HG02885 (cell line): ENCODE data around the gene ASPG.

Source experiments
- ATAC-seq: cut with Tn5 transposase; IDR thresholded peaks from one replicate; pipeline ENCODE4 v1.9.1; 2021; ENCODE audit warnings: mild to moderate bottlenecking; ENCODE audit not compliant: unreplicated experiment, poor library complexity

The ASPG gene

DNA sequence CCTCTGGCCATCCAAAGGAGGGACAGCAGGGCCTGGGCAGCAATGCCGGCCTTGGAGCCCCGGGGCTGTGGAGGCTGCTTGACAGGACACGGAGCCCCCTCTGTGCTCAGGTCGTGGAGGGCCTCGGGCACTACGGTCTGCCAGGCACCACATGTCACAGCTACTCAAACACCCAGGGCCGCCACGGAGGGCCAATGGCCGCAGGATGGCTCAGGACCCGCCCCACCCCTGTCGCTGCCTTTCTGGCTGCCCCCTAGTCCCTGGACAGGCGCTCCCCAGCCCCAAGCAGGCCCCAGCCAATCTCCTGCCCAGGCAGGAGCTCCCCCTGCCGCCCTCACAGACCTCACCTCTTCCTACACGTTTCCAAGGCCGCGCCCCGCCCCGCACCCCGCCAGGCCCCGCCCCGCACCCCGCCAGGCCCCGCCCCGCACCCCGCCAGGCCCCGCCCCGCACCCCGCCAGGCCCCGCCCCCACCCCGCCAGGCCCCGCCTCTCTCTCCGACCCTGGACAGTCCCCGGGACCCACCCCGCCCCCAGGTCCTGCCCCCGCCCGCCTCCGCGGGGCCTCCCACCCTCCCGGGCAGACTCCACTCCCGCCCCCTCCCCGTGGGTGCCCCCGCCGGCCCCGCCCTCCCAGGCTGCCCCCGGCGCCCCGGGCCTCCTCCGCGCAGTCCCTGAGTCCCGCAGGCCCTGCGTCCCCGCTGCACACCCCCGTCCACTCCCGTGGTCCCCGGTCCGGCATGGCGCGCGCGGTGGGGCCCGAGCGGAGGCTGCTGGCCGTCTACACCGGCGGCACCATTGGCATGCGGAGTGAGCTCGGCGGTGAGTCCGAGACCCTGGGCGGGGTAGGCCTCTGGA is at the start of gene ASPG:
Gene ASPG, plus strand, starts transcription at position 669 of the 857 bp plus-strand sequence. Its CDS starts 71 bp downstream, at position 740.
- no peak for ATAC-seq

DNA sequence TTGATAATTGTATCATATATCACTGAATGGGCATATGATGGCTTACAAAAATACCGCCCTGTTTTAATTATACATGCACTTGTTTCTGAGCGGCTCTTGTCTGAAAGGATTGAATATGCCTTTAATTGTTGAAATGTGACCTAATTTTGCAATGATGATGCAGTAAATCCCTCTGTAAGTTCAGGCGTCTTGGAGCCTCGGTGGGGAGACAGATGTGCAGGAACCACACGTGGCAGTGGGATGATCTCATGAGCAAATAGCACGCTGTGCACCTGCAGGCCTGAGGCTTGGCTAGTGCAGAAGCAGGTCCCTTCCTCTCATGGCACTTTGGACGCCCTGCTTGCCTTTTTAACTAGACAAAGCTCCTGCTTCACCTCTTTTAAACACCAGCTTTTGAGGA is 49.3 kb upstream of the ASPG start:
- ATAC-seq: no peak

DNA sequence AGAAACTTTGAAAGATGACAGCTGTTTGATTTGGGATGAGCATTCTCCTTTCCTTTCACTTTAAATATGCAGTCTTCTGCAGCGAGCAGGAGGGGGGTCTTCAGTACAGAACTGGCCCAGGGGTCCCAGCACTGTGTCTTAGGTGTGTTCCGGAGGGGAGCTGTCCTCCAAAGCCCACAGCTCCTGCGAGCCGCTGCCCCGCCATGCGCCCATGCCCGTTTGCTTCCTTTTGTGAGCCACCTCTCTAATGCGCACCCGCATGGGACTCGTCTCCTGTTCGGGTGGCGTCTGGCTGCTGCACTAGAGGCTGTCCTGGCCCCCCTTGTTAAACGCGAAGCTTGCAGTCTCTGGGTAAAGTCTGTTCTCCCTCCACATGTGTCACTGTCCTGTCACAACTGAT is 48.4 kb upstream of the ASPG start:
- no peak for ATAC-seq

DNA sequence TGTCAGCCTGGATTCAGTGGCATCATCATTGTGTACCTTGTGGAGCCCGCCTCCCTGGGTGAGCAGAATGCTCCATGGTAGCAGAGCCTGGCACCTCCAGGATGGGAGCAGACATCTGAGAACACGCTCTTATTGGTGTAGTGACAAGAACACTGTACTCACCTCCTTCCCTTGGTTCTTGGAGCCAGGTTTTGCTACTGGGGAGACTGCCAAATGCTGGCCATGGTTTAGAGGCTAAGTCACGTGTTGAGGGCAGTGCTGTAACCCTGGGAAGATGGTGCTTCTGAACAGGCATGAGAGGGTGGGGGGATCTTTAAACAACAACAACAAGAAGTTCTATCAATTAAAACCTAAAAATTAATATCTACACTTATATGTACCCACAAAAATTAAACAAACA is 47.6 kb upstream of the ASPG start:
- ATAC-seq: no peak

DNA sequence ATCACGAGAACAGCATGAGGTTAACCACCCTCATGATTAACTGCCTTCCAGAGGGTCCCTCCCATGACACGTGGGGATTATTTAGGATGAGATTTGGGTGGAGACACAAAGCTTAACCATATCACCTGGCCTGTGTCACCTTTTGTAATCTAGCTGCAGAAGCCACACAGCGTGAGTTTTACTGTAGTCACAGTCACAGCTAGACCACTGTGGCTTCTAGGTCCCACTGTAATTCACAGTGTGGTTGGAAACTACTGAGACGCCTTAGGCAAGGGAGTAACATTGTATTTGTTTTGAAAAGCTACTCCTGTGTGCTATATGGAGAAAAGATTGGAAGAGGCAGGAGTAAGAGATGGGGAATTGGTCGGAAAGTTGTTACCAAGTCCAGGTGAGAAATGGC is 46.3 kb upstream of the ASPG start:
- ATAC-seq: no peak

DNA sequence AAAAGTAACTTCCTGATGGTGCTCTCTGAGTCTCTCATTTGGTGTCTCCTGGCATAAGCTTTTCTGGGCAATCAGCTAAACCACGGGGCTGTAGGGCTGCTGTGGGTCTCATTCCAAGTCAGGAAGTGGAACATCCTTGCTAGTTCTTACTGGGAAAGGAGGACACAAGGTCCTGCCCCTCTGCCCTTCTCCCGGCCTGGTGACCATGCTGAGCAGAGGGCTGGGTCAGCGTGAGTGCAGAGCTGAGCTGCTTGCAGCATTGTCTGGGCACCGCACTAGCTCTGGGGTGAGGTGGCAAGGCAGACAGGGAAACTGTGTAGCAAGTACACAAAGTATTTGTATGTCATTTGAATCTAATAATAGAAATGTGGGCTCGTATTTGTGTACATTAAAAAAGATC is 45.0 kb upstream of the ASPG start:
- no peak for ATAC-seq

DNA sequence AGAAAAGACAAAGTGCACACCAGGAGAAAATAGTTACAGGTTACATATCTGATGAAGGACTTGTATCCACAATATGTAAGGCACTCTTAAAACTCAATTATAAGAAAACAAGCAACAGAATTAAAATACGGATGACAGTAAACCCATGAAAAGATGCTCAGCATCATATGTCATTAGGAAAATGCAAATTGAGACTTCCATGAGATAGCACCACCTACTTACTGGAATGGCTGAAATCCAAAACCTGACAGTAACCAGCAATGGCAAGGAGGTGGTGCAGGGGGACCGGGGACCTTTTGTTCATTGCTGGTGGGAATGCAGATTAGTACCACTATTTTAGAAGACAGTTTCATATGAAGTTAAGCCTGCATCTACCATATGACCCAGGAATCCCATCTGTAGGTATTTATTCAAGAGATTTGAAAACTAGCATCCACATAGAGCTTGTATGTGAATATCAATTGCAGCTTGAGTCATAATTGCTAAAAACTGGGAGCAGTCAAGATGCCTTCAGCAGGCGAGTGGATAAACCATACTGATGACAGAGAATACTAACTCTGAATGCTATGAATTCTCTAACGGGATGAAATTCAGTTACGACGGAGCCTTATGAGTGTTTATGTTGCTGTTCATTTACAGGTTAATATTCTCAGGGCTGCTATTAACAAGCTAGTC is 43.9 kb upstream of the ASPG start:
- no peak for ATAC-seq

DNA sequence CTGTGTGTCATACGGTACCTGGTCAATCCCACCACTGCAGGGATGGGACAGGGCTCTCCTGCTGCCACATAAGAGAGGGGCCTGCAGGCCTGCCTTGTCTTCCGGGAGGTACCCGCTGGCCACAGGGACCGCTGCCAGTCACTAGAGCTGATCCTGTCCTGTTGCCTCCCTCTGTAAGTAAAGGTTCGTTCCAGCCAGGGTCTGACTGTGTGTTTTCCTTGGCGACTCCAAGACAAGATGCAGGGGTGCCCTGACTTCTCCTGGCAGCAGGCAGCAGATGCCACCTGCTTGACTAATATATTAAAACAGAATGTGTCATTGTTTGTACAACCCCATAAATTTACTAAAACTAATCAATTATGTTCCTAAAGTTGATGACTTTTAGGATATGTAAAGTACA is 41.5 kb upstream of the ASPG start:
- no peak for ATAC-seq

DNA sequence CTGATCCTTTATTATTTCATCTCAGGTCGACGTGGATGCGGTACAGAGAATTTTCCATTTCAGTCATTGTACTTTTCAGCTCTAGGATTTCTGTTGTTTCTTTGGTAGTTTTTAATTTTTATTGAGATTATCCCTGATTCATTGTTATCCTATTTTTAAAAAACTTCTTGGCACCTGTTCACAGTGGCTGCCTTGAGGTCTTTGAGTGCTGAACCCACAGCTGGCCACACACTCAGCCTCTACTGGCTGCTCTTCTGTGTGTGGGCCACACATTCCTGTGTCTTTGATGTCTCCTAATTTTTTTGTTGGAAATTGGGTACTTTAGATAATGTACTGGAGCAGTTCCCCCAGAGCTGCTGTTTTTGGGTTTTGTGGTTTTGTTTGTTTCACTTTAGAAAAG is 37.7 kb upstream of the ASPG start:
- ATAC-seq: no peak

DNA sequence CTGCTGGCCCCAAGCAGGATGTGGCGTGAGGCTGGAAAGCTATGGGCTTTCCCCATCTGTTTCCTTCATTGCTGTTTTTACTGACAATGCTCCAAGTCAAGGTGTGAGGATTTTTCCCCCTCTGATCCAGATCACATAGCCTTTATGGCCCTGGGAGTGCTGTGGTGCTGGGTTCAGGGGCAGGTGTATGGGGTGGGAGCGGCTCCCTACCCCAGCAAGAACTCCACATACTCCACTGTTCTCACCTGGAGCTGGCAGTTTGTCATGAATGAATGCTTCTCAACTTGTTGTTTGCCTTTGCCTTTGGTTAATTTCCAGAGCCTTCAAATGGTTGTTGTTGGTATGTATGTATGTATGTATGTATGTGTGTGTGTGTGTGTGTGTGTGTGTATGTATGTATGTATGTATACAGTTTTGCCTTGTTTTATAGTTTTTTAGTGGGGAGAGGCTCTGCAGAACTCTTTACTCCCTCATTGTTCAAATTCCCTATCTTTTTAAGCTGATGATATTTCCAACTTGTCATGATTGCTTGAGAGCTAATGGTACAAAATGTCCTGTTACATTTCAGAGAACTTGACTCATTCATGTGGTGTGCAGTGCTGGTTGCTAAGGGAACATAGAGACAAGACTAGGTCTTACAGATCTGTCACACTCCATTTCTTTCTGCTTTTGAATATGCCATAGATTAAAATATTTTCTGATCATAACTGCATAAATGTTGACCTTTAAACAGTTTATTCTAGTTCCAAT is 36.6 kb upstream of the ASPG start:
- no peak for ATAC-seq

DNA sequence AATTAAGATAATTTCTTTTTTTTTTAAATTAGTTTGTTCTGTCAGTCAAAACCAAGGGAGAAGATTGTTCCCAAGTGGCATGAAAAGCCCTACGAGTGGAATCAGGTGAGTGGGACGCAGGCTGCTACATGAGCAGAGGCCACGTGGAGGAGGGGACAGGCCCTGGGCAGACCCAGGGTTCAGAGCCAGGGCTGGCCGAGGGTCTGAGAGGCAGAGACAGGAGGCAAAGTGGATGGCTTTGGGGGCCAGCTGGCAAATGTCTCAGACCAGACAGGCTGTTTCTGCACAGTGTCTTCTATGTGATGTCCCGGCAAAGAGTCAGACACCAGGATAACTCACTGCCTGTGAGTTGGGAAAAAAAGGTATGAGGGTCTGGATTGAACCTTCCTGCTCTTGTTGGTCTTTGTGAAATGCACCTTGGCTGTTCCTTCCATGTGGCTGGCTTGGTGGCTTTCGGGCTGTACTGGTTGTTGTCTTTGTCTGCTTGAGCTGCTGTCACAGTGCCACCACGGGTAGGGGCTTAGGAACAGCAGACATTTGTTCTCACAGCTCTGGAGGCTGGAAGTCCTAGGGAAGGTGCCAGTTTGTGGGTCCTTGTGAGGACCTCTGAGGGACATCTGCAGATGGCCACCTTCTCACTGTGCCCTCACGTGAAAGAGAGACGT is 35.8 kb upstream of the ASPG start:
- no peak for ATAC-seq

DNA sequence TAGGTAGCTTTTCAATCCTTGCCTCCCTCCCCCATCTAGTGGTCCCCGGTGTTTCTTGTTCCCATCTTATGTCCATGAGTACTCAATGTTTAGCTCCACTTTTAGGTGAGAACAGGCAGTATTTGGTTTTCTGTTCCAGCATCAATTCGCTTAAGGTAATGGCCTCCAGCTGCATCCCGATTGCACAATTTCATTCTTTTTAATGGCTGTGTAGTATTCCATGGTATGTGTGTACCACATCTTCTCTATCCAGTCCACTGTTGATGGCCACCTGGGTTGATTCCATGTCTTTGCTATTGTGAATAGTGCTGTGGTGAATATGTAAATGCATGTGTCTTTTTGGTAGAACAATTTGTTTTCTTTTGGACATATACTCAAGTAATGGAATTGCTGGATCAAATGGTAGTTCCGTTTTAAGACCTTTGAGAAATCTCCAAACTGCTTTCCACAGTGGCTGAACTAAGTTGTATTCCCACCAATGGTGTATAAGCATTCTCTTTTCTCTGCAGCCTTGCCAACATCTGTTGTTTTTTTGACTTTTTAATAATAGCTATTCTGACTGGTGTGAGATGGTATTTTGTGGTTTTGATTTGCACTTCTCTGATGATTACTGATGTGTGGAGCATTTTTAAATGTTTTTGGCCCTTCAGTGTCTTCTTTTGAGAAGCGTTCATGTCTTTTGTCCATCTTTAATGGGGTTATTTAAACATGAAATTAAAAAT is 34.2 kb upstream of the ASPG start:
- ATAC-seq: no peak

DNA sequence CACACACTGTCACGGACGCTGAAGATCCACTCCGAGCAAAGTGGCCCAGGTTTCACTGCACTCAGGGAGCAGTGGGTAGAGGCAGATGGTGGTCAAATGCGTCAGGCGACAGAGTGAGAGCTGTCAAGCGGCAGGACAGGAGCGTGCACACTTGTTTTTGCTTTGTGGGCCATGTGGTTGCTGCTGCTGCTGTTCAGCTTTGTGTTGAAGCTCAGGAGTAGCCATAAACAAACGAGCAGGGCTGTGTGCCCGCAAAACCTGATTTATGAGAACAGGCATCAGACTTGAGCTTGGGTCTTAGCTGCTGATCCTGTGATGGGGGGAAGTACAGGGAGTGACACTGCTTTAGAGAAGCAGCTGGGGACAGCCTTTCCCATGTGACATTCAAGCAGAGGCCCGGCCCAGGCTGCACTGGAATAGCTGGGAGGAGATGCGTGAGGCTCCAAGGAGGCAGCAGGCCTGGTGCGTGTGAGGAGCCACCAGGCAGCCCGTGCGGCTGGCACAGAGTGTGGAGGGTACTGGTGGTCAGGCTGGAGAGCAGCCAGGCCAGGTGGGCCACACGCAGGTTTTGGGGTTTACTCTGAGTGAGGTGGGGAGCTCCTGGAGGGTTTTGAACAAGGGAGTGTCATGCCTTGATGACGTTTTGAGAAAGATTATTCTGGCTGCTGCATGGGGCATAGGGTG is 31.1 kb upstream of the ASPG start:
- ATAC-seq: no peak

DNA sequence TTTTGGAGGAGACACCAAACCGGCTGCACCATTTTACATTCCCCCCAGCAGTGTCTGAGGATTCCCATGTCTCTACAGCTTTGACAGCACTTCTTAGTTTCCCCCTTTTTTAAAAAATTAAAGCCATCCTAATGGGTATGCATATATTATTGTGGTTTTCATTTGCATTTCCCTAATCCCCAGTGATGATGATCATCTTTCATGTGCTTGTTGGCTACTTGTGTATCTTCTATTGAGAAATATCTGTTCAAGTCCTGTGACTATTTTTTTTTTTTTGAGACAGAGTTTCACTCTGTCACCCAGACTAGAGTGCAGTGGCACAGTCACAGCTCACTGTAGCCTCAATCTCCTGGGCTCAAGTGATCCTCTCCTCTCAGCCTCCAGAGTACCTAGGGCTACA is 23.2 kb upstream of the ASPG start:
- no peak for ATAC-seq

DNA sequence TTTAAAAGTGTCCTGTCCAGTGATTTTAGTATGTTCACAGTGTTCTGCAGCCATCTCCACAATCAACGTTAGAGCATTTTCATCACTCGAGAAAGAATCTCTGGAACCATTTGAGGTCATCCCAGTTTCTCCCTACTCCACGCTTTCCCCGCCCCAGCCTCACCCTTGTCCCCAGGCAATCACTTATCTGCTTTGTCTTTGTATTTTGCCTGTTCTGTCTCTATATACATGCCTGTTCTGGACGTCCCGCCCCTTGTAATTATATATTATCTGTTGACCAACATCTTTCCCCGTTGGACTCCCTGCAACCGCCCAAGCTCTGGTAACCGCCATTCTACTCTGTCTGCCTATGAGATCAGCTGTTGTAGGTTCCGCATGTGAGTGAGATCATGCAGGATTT is 21.5 kb upstream of the ASPG start:
- ATAC-seq: no peak

DNA sequence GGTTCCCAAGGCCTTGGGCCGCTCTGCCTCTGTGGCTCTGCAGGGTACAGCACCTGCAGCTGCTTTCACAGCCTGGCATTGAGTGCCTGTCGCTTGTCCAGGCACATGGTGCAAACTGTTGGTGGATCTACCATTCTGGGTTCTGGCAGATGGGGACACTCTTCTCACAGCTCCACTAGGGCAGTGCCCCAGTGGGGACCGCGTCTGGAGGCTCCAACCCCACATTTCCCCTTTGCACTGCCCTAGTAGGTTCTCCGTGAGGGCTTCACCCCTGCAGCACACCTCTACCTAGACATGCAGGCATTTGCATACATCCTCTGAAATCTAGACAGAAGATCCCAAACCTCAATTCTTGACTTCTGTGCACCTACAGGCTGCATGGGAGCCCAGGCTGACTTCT is 19.2 kb upstream of the ASPG start:
- ATAC-seq: no peak

DNA sequence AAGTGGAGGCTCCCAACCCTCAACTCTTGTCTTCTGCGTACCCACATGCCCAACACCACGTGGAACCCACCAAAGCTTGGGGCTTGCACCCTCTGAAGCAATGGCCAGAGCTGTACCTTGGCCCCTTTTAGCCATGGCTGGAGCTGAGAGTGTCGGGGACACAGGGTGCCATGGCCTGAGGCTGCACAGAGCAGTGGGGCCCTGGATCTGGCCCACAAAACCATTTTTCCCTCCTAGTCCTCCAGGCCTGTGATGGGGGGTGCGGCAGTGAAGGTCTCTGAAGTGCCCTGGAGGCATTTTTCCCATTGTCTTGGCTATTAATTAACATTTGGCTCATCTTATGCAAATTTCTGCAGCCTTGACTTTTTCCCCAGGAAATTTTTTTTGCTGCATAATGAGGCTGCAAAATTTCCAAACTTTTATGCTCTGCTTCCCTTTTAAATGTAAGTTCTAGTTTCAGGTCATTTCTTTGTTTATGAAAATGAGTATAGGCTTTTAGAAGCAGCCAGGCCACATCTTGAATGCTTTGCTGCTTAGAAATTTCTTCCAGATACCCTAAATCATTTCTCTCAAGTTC is 18.7 kb upstream of the ASPG start:
- no peak for ATAC-seq

DNA sequence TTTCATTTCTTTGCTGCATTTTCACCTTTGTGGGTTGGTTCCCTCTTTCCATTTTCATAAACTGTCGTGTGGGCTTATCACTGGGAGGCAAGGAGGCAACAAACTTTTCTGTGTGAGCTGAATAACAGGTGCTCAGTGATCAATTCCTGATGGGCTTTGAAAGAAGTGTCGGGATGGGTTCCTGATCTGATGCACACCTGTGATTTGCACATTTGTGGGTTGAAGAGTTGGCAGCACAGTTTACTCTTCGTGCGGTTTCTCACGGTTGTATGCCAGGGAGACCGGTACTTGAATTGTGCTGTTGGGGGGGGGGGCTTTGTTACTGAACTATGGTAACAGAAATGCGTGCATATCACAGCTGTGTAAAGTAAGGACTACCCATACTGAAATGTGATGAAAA is 16.0 kb upstream of the ASPG start:
- no peak for ATAC-seq

DNA sequence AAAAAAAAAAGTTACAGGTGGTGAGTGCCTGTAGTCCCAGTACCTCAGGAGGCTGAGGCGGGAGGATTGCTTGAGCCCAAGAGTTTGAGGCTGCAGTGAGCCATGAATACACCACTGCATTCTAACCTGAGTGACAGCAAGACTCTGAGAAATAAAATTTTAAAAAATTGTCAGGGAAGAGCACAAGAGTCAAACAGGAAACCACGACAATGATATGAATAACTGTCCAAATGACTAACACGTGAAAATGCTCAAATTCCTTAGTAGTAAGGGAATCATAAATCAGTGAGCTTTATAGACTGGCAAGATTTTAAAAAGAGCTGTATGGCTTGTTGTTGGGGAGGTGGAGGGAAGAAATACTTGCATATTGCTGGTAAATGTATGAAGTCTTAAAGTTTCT is 12.9 kb upstream of the ASPG start:
- no peak for ATAC-seq
